Activated B cell treated with CpG ODN at 0.5 μM for 24 hours (primary cell): ENCODE measurements around the gene USP3. TPM values are rescaled to one million over a fixed set of nuclear protein-coding genes. Genes with fewer than 3 reads are reported as not detected.

Experiments
- ATAC-seq: fragments of 200-7000 bp; cut with Tn5 transposase; one replicate; pipeline ENCODE4 v1.10.0; 2021; ENCODE audit warnings: low read depth, mild to moderate bottlenecking, moderate library complexity
- CTCF ChIA-PET: fragments of 350-600 bp; sonication (Branson Sonifier 250); formaldehyde crosslinking; loops from one replicate; lab custom pipeline; 2021; ENCODE audit warnings: antibody characterized with exemption; lab: Charles Lee
- POLR2A ChIA-PET: fragments of 350-600 bp; sonication (Branson Sonifier 250); formaldehyde crosslinking; loops from one replicate; lab custom pipeline; 2021; ENCODE audit warnings: antibody characterized with exemption; lab: Charles Lee
- DNase-seq: peaks from one replicate; pipeline ENCODE4 v3.0.0; 2022
- H3K27ac Mint-ChIP-seq: one replicate; pipeline ENCODE4 v1.8.0; 2020; ENCODE audit warnings: mixed read lengths
- H3K27me3 Mint-ChIP-seq: one replicate; pipeline ENCODE4 v1.8.0; 2021; ENCODE audit warnings: mixed read lengths
- H3K36me3 Mint-ChIP-seq: one replicate; pipeline ENCODE4 v1.8.0; 2021; ENCODE audit warnings: low read depth, mixed read lengths
- H3K4me1 Mint-ChIP-seq: one replicate; pipeline ENCODE4 v1.8.0; 2021; ENCODE audit warnings: mixed read lengths
- H3K4me3 Mint-ChIP-seq: one replicate; pipeline ENCODE4 v1.8.0; 2020; ENCODE audit warnings: mild to moderate bottlenecking, mixed read lengths
- H3K9me3 Mint-ChIP-seq: one replicate; pipeline ENCODE4 v1.8.0; 2020; ENCODE audit warnings: mixed read lengths
- intact Hi-C: fragments of 100-400 bp; cut with micrococcal nuclease; formaldehyde crosslinking; loops from one replicate; pipeline ENCODE4 v1.15.1; 2024
- total RNA-seq: library from RNA; stranded (reverse); gene quantifications from 2 replicates; pipeline ENCODE4 v1.2.3, GENCODE V29; 2022
- TF ChIP-seq, protein P1 (sequence below): fragments of 200-600 bp; IDR thresholded peaks from one replicate; pipeline ENCODE4 v1.8.0; 2022; ENCODE audit warnings: antibody characterized with exemption, mild to moderate bottlenecking

USP3 gene
- total RNA-seq, 1 donor from 2014 or later, result 110 TPM

DNA sequence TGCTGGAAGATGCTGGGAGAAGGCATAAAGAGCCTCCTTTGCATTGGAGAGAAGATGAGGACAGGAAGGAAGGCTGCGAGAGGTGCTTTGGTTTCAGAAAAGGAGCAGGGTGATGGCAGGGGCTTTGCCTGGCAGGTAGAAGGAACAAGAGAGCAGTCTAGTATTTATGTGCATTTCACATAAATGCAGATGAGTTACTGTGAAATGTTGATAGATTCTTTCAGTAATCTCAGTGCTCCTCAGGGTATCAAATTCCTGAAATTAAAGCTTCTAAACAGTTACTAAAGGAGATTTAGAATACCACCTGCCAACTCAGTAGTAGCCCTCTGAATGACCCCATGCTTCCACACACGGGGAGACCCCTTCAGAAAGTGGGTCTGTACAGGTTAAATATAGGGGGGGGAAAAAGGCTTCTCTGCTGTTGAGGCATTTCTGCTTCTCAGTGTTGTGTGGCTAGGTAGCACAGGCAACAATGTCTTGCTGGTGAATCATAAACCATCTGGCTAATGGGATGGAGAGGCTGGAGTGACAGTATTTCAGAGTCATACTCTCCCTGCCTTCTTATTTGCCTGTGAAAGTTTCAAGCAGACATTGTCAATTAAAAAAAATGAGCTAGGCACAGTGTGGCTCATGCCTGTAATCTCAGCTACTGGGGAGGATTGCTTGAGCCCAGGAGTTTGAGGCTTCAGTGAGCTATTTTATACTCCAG is 78.5 kb downstream of the USP3 start:
- TF ChIP-seq, protein P1, sequence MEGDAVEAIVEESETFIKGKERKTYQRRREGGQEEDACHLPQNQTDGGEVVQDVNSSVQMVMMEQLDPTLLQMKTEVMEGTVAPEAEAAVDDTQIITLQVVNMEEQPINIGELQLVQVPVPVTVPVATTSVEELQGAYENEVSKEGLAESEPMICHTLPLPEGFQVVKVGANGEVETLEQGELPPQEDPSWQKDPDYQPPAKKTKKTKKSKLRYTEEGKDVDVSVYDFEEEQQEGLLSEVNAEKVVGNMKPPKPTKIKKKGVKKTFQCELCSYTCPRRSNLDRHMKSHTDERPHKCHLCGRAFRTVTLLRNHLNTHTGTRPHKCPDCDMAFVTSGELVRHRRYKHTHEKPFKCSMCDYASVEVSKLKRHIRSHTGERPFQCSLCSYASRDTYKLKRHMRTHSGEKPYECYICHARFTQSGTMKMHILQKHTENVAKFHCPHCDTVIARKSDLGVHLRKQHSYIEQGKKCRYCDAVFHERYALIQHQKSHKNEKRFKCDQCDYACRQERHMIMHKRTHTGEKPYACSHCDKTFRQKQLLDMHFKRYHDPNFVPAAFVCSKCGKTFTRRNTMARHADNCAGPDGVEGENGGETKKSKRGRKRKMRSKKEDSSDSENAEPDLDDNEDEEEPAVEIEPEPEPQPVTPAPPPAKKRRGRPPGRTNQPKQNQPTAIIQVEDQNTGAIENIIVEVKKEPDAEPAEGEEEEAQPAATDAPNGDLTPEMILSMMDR, result no peak
- Mint-ChIP-seq H3K4me3 (no peak overlapping the region), H3K4me1 (peaks cover 23% of the 10 kb centered on the region), H3K27me3 (no peaks in the 10 kb centered on the region), H3K27ac (peak overlapping the region; percentile 54), H3K36me3 (peaks cover 68% of the 10 kb centered on the region), H3K9me3 (peaks cover 2% of the 10 kb centered on the region)
- ChIA-PET CTCF (no interaction called here), POLR2A (interaction anchor here (0.6 kb wide), 1 partner anchor 79 kb away, joined by 3 read pairs; no protein-coding TSS in a partner anchor)
- no peak for ATAC-seq
- intact Hi-C loops, result no loop called here
- DNase-seq, result no peak

DNA sequence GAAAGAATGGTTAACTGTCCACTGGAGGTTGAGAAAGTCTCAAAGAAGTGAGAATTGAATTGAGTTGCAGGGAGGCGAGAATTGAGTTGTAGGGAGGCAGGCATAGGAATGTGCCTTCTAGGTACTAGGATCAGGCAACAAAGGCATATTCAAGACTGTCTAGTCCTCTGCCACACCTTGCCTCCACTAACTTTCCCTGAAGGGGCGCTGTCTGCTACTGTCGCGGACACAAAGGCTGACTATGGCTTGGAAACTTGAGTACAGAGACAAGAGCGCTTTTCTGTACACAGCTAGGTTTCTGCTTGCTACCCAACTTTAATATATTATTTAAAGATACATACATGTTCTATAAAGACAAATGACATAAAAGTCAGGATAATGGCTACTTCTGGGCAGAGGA is 82.4 kb downstream of the USP3 start:
- TF ChIP-seq, protein P1, result no peak
- CTCF ChIA-PET, result no interaction called here
- Mint-ChIP-seq H3K36me3 (peaks cover 87% of the 10 kb centered on the region), H3K27ac (no peak overlapping the region), H3K4me3 (no peak overlapping the region), H3K4me1 (peaks cover 15% of the 10 kb centered on the region), H3K9me3 (peaks cover 2% of the 10 kb centered on the region), H3K27me3 (no peaks in the 10 kb centered on the region)
- DNase-seq, result no peak
- intact Hi-C loops, result no loop called here
- no peak for ATAC-seq
- POLR2A ChIA-PET, result no interaction called here

DNA sequence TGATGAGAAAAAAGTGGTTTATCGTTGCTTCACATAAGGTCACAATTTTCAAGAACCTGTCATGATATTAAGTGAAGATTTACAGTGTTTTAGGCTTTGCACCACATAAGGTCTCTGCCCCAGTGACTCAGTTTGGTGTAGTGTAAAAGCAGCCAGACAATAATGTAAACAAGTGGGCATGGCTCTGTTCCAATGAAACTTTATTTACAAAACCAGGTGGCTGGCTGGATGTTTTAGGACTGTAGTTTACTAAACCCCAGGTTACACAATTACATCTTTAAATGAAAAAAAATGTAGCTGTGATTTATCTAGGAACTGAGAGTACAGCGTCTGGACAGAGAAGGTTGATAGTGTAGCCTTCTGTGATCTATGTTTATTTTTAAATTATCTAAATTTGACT is 83.1 kb downstream of the USP3 start:
- no peak for DNase-seq
- no peak for ATAC-seq
- H3K27me3 Mint-ChIP-seq, result no peaks in the 10 kb centered on the region
- ChIA-PET POLR2A (interaction anchor here (1.2 kb wide), 1 partner anchor 82 kb away, joined by 4 read pairs; no protein-coding TSS in a partner anchor), CTCF (interaction anchor here (1.1 kb wide), 1 partner anchor 121 kb away, joined by 5 read pairs; no protein-coding TSS in a partner anchor)
- peaks cover 88% of the 10 kb centered on the region for H3K36me3 Mint-ChIP-seq
- H3K9me3 Mint-ChIP-seq, result peaks cover 2% of the 10 kb centered on the region
- intact Hi-C loops, result no loop called here
- H3K27ac Mint-ChIP-seq, result no peak overlapping the region
- peaks cover 12% of the 10 kb centered on the region for H3K4me1 Mint-ChIP-seq
- no peak overlapping the region for H3K4me3 Mint-ChIP-seq
- TF ChIP-seq, protein P1, result no peak

DNA sequence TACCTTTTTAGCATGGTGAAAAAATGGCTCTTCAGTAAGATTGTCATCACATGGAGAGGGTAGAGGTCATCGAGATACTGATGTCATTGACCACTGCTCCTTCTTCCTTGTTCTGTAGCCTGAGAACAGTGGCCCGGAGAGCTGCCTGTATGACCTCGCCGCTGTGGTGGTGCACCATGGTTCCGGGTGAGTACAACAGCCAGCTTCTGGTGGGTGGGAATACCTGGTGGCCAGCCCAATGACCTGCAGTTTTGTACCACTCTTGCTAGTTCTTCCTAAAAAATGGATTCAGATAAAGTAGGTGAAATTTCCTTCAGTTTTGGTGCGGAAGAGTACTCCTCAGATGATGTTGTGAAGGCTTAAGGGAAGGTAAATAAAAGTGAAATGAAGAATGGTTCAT is 84.4 kb downstream of the USP3 start:
- ChIA-PET POLR2A (interaction anchor here (1.2 kb wide), 1 partner anchor 83 kb away, joined by 4 read pairs; no protein-coding TSS in a partner anchor), CTCF (interaction anchor here (1.0 kb wide), 1 partner anchor 11 kb away, joined by 3 read pairs; no protein-coding TSS in a partner anchor)
- TF ChIP-seq, protein P1, result no peak
- Mint-ChIP-seq H3K36me3 (peaks cover 87% of the 10 kb centered on the region), H3K4me1 (peaks cover 22% of the 10 kb centered on the region), H3K27ac (no peak overlapping the region), H3K27me3 (no peaks in the 10 kb centered on the region), H3K9me3 (peaks cover 2% of the 10 kb centered on the region), H3K4me3 (no peak overlapping the region)
- intact Hi-C loops, result no loop called here
- DNase-seq (no peak), ATAC-seq (no peak)
